K562 (cell line): Measurements from ENCODE around the gene GCNT2. TPM values are rescaled to one million over a fixed set of nuclear protein-coding genes. Genes with fewer than 3 reads are reported as not detected.

Experiments used
- ADNP ChIP-seq: fragments of 200-800 bp; sonication (Bioruptor generic); IDR thresholded peaks from 2 replicates; pipeline ENCODE4 v1.6.1; 2016; ENCODE audit warnings: missing genetic modification characterization, missing compliant biosample characterization
- HDAC8 ChIP-seq: fragments of 450-650 bp; IDR thresholded peaks from 2 replicates; pipeline ENCODE4 v1.6.1; 2016; ENCODE audit warnings: mild to moderate bottlenecking, missing genetic modification characterization, moderate library complexity, missing compliant biosample characterization
- SMARCA5 ChIP-seq: fragments of 450-650 bp; IDR thresholded peaks from 2 replicates; pipeline ENCODE4 v1.6.1; 2016
- TOE1 ChIP-seq, 2 experiments: fragments of 450-650 bp in 1 of 2; sonication (generic) in 1 of 2; formaldehyde crosslinking in 1 of 2; IDR thresholded peaks; 2 replicates each; pipeline versions ENCODE4 v1.7.1 to v1.8.0; 2016 to 2022; ENCODE audit warnings: borderline replicate concordance in 2 of 2, mild to moderate bottlenecking in 2 of 2, antibody characterized with exemption in 1 of 2, inconsistent platforms in 1 of 2, low read depth in 1 of 2, missing genetic modification reagents in 1 of 2, moderate library complexity in 1 of 2
- ZNF253 ChIP-seq: fragments of 250-450 bp; sonication (Bioruptor Pico); conservative IDR thresholded peaks from 2 replicates; pipeline ENCODE4 v1.6.1; 2021; ENCODE audit warnings: mild to moderate bottlenecking
- polyA plus RNA-seq, 8 experiments: library from polyadenylated mRNA; depleted of rRNA in 4 of 8; stranded (reverse) in 5 of 8; unstranded in 3 of 8; fragments of >200 nt; fragmentation: Nextera tagmentation in 2 of 8; fragmentation: Illumina TruSeq in 1 of 8; extraction: Ambion mirVana in 2 of 8; extraction: Trizol in 1 of 8; gene quantifications; 2 replicates each; pipeline versions ENCODE4 v1.2.1 to v1.2.3, GENCODE V29; 2011 to 2014; ENCODE audit warnings: inconsistent platforms in 1 of 8, missing spikeins in 1 of 8
- total RNA-seq, 7 experiments: library from RNA; depleted of rRNA in 6 of 7; stranded (reverse); fragments of >200 nt in 6 of 7; fragmentation: Illumina TruSeq in 2 of 7; extraction: Trizol in 2 of 7; gene quantifications; 2 replicates each; pipeline versions ENCODE4 v1.2.1 to v1.2.3, GENCODE V29; 2011 to 2021; ENCODE audit warnings: low replicate concordance in 1 of 7
- TF ChIP-seq, protein P1 (sequence below): fragments of 250-450 bp; sonication (Bioruptor Pico); IDR thresholded peaks from 2 replicates; pipeline ENCODE4 v1.5.0; 2021; ENCODE audit warnings: mild to moderate bottlenecking, moderate library complexity
- TF ChIP-seq, protein P2 (sequence below): sonication (generic); formaldehyde crosslinking; IDR thresholded peaks from 2 replicates; pipeline ENCODE4 v1.8.0; 2022; ENCODE audit warnings: mild to moderate bottlenecking, low read depth, missing genetic modification reagents

GCNT2 gene
- total and polyA plus RNA-seq, 9 of the 15 experiments (the other 6 are each of a cell fraction or from before 2014, with no cell fraction given), result 0.78 to 2.6 (median 1.6) TPM

DNA sequence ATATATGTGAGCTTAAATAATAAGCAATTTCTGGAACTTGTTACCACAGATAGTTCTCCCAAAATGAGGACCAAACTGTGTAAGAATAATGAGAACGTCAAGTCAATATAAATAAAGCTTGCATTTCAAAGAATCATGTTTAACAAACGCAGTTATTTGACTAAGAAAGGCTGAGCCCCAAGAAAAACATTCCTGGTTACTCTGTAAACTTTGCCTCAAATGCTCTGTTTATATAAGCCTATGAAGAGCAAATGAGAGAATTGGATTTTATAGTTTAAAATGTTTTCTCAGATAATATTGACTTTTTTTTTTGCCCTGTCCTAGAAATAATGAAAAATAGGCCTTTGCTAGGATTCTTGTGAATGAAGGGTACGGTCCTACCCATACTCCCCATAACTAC lies 91.9 kb downstream of the GCNT2 start (continued):
- TF ChIP-seq, protein P1, sequence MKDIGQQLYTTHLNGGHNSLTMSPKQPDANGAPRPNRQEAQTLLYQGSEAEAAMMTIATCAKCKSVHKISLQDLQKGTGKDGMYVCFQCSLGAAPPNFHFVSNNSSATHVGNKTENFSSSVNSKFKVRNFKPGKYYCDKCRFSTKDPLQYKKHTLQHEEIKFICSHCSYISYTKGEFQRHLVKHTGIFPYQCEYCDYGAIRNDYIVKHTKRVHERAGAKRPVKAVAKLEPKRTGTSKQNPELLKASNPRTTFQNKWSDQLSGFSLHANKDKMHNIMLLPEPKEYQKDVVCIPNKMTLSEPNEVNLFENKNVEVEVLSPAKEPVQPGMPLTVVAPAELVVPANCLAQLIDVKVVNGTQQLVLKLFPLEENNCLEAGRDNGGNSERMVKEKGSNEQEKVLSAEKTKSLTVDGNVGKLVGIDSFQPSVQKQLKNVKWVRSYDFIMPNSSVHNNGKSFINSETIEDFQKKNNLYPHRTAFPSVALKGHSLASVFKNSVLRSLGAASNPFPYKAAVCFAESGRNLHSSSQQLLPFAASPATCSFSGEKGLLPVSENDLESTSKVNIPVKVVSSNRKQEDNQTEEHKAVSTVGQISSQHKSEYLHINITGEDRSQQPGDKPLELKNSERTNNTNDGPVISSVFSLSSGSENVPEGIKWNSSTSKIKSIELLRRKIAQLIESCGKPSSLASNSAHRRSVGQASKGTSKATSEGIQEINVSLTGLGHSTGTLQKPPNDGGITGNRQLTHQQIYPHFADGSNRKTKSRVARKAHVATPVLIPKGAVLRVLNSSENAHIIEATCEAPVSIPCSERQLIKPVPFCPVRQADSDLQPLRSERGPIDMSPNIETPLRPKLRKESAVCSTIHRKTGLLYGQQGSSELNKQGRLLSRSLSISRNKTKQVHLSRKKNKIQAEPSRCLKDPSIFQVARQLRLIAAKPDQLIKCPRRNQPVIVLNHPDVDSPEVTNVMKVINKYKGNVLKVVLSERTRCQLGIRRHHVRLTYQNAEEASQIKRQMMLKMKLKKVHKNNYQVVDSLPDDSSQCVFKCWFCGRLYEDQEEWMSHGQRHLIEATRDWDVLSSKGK (CRISPR knock-in tag), result no peak
- TF ChIP-seq, protein P2, sequence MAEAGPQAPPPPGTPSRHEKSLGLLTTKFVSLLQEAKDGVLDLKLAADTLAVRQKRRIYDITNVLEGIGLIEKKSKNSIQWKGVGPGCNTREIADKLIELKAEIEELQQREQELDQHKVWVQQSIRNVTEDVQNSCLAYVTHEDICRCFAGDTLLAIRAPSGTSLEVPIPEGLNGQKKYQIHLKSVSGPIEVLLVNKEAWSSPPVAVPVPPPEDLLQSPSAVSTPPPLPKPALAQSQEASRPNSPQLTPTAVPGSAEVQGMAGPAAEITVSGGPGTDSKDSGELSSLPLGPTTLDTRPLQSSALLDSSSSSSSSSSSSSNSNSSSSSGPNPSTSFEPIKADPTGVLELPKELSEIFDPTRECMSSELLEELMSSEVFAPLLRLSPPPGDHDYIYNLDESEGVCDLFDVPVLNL, result no peak
- TF ChIP-seq TOE1 (IDR thresholded peaks at IDR 0.05; ENCODE audit: borderline replicate concordance) (no peak), TOE1 (CRISPR knock-in tag; IDR thresholded peaks at IDR 0.05; ENCODE audit: borderline replicate concordance, low read depth) (no peak), SMARCA5 (no peak), ADNP (no peak), HDAC8 (tag) (no peak), ZNF253 (CRISPR knock-in tag) (no peak)
